Endothelial cell of umbilical vein (primary cell): ENCODE data around the gene RIN2. TPM values are rescaled to one million over a fixed set of nuclear protein-coding genes. Genes with fewer than 3 reads are reported as not detected.
"Not testable (repeated sequence)": the region's sequence is repeated elsewhere in the genome, so short reads cannot be mapped to it uniquely, and the experiment has no call there.

Experiments
- BruUV-seq: library from RNA; stranded (reverse); fragments of 400-500 nt; replicated peaks from 2 replicates; lab custom pipeline; 2021; lab: Mats Ljungman, UMichigan
- CTCF ChIA-PET: fragments of 300-600, 350-600 bp; sonication (Branson Sonifier 250); formaldehyde crosslinking; loops from one replicate; lab custom pipeline; 2021; ENCODE audit warnings: antibody characterized with exemption, inconsistent platforms; lab: Charles Lee
- POLR2A ChIA-PET: fragments of 300-600, 350-600 bp; sonication (Branson Sonifier 250); formaldehyde crosslinking; loops from one replicate; lab custom pipeline; 2021; ENCODE audit warnings: antibody characterized with exemption, inconsistent platforms; lab: Charles Lee
- DNase-seq: peaks from one replicate; pipeline ENCODE4 v3.0.0-alpha.2; 2011; ENCODE audit warnings: low read depth, low spot score
- FAIRE-seq: peaks from 2 replicates; lab custom pipeline; 2011; peaks lifted over from hg19 to GRCh38; lab: Jason Lieb, UNC
- H2AFZ ChIP-seq: 2 replicates; pipeline ENCODE4 v1.6.0; 2012; ENCODE audit warnings: low read depth, low read length, control low read depth, inconsistent platforms
- H3K27ac ChIP-seq: 2 replicates; pipeline ENCODE4 v1.5.1; 2011; ENCODE audit warnings: low read depth, mild to moderate bottlenecking, control low read depth, low read length, moderate library complexity; ENCODE audit not compliant: insufficient read depth
- H3K27me3 ChIP-seq, 2 experiments: 2 replicates each; pipeline versions ENCODE4 v1.6.0 to v1.6.1; 2011; ENCODE audit warnings: low read length in 2 of 2, mixed read lengths in 1 of 2; ENCODE audit not compliant: control insufficient read depth in 2 of 2, insufficient read depth in 2 of 2
- H3K36me3 ChIP-seq, 2 experiments: 2 replicates in 1 of 2; 3 replicates in 1 of 2; pipeline ENCODE4 v1.5.1; 2011; ENCODE audit warnings: low read length in 2 of 2, mild to moderate bottlenecking in 1 of 2, moderate library complexity in 1 of 2; ENCODE audit not compliant: control insufficient read depth in 2 of 2, insufficient read depth in 2 of 2; ENCODE audit errors: extremely low read depth in 1 of 2
- H3K4me1 ChIP-seq: 3 replicates; pipeline ENCODE4 v1.5.1; 2011; ENCODE audit warnings: mild to moderate bottlenecking, low read length; ENCODE audit not compliant: control insufficient read depth, insufficient read depth; ENCODE audit errors: extremely low read depth
- H3K4me2 ChIP-seq: 2 replicates; pipeline ENCODE4 v1.6.1; 2011; ENCODE audit warnings: low read length, control low read depth, mixed read lengths; ENCODE audit not compliant: insufficient read depth
- H3K4me3 ChIP-seq, 3 experiments: fragments of 200-600 bp in 1 of 3; sonication (generic), shearing (Covaris generic) in 1 of 3; replicated peaks in 1 of 3; 2 replicates each; pipeline ENCODE4 v1.5.1; 2011 to 2016; ENCODE audit warnings: control low read depth in 3 of 3, low read length in 3 of 3, mild to moderate bottlenecking in 2 of 3, inconsistent platforms in 1 of 3, low read depth in 1 of 3, moderate library complexity in 1 of 3; ENCODE audit not compliant: insufficient read depth in 1 of 3
- H3K79me2 ChIP-seq: 2 replicates; pipeline ENCODE4 v1.6.0; 2012; ENCODE audit warnings: low read length, inconsistent platforms; ENCODE audit not compliant: control insufficient read depth, insufficient read depth
- H3K9ac ChIP-seq: replicated peaks from 2 replicates; pipeline ENCODE3; 2011; ENCODE audit warnings: low read length, control low read depth; ENCODE audit not compliant: insufficient read depth; ENCODE audit errors: extremely low read depth
- H3K9me1 ChIP-seq: replicated peaks from 3 replicates; pipeline ENCODE4 v1.6.0; 2011; ENCODE audit warnings: mild to moderate bottlenecking, low read length; ENCODE audit not compliant: control insufficient read depth, insufficient read depth; ENCODE audit errors: extremely low read depth
- H3K9me3 ChIP-seq: replicated peaks from 2 replicates; pipeline ENCODE4 v1.5.1; 2012; ENCODE audit warnings: low read length, inconsistent platforms; ENCODE audit not compliant: control insufficient read depth, insufficient read depth
- H4K20me1 ChIP-seq: replicated peaks from 2 replicates; pipeline ENCODE3; 2011; ENCODE audit warnings: mild to moderate bottlenecking, low read length; ENCODE audit not compliant: control insufficient read depth, insufficient read depth; ENCODE audit errors: extremely low read depth
- GATA2 ChIP-seq: IDR thresholded peaks from 2 replicates; pipeline ENCODE4 v1.7.0; 2011; ENCODE audit warnings: low read depth, mild to moderate bottlenecking, moderate library complexity, mixed read lengths, low read length; ENCODE audit not compliant: insufficient read length, insufficient read depth
- dilution Hi-C: fragments of 300-500 bp; cut with MboI; formaldehyde crosslinking; loops from one replicate; pipeline ENCODE4 v1.15.0; 2019; ENCODE audit warnings: low sequenced_read_pairs; ENCODE audit not compliant: extremely low pct_ligation_motif_present
- intact Hi-C: fragments of 100-400 bp; cut with micrococcal nuclease; formaldehyde crosslinking; loops from one replicate; pipeline ENCODE4 v1.10.0; 2022
- polyA plus RNA-seq, 4 experiments: library from polyadenylated mRNA; depleted of rRNA in 3 of 4; stranded (reverse) in 3 of 4; unstranded in 1 of 4; fragments of >200 nt; gene quantifications; 2 replicates each; pipeline versions ENCODE4 v1.2.1 to v1.2.3, GENCODE V29; 2011 to 2012; ENCODE audit warnings: missing spikeins in 1 of 4
- total RNA-seq: library from RNA; stranded (reverse); gene quantifications from 2 replicates; pipeline ENCODE4 v1.2.3, GENCODE V29; 2021

Gene RIN2
- total and polyA plus RNA-seq, 2 donors (not counting 3 experiments of a cell fraction or from before 2014, with no cell fraction given) = 22.6 to 119 TPM

DNA sequence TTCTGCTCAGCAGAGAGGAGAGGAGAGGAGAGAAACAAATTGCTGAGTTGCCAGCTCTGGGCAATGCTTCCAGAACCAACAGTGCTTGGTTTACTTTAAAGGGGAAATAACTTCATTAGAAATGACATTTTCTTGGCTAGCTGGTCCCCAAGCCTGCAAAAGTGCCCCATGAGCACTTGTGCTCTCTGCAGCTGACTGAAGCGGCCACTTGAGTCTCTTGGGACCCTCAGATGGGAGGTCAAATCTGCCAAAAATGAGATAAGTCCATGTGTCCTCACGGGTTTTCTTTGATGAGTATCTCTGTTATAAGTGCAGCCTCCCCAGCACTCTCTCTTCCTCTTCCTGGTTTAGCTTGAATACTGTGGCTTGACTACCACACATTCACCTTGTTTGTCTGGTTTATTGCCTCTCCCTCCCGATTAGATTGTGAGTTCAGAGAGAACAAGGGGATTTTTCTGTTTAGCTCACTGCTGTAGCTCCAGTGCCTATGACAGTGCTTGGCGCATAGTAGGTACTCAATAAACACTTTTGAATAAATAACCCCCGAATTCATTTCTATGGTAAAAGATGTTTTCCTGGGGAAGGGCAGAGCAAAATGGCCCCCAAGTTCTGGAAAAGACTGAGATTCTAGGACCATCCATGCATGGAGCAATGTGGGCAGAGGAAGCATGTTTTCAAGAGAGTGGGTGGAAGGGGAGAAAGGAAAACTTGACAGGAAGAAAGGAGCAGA lies 7.0 kb upstream of the RIN2 start:
- no TSS peak for BruUV-seq
- H4K20me1 ChIP-seq = no peaks in the 10 kb centered on the region
- no peaks in the 10 kb centered on the region for H3K36me3 ChIP-seq
- no peaks in the 10 kb centered on the region for H3K9me3 ChIP-seq
- dilution Hi-C loops (no loop called here), intact Hi-C loops (no loop called here)
- ChIA-PET POLR2A (no interaction called here), CTCF (interaction anchor here (1.5 to 1.6 kb wide), 2 partner anchors 8 to 58 kb away, joined by 5 to 6 read pairs; no protein-coding TSS in a partner anchor)
- no peak for DNase-seq
- H3K9ac ChIP-seq = no peak overlapping the region
- no peaks in the 10 kb centered on the region for H3K9me1 ChIP-seq
- H3K4me1 ChIP-seq = no peaks in the 10 kb centered on the region
- H3K27me3 ChIP-seq = peaks cover 13 to 21% of the 10 kb centered on the region in 2 experiments
- no peak overlapping the region for H2AFZ ChIP-seq
- H3K27ac ChIP-seq = no peak overlapping the region
- no peak for FAIRE-seq
- no peaks in the 10 kb centered on the region for H3K79me2 ChIP-seq
- H3K4me3 ChIP-seq = no peak overlapping the region
- TF ChIP-seq GATA2 = no peak
- no peak overlapping the region for H3K4me2 ChIP-seq

GRCh38 chr20:19754201-19754600 lies 3.9 kb upstream of the RIN2 start:
- H4K20me1 ChIP-seq, H3K9ac ChIP-seq, dilution Hi-C loops, H3K4me2 ChIP-seq, H2AFZ ChIP-seq, BruUV-seq, POLR2A ChIA-PET, H3K79me2 ChIP-seq, H3K9me1 ChIP-seq, H3K36me3 ChIP-seq, CTCF ChIA-PET, DNase-seq, intact Hi-C loops, H3K9me3 ChIP-seq, H3K4me3 ChIP-seq, H3K27ac ChIP-seq, FAIRE-seq: not testable (repeated sequence)
- H3K4me1 ChIP-seq = peaks cover 18% of the 10 kb centered on the region
- H3K27me3 ChIP-seq = peaks cover 4 to 17% of the 10 kb centered on the region in 2 experiments
